ENCODE data around the gene PEMT.

The PEMT gene

GRCh38 chr17:17505151-17505550 lies 86.4 kb downstream of the PEMT start:
- no peak for DNase-seq (ENCODE audit: low read depth)
- no peak for TF ChIP-seq CTCF (conservative IDR thresholded peaks at IDR 0.05; ENCODE audit: low read depth, low read length)
- no peak overlapping the region for H3K4me3 ChIP-seq (ENCODE audit: low read depth, low read length)

GRCh38 chr17:17504341-17505140 lies 87.0 kb downstream of the PEMT start:
- DNase-seq (ENCODE audit: low read depth), result no peak
- H3K4me3 ChIP-seq (ENCODE audit: low read depth, low read length), result no peak overlapping the region
- TF ChIP-seq CTCF (conservative IDR thresholded peaks at IDR 0.05; ENCODE audit: low read depth, low read length), result no peak

DNA sequence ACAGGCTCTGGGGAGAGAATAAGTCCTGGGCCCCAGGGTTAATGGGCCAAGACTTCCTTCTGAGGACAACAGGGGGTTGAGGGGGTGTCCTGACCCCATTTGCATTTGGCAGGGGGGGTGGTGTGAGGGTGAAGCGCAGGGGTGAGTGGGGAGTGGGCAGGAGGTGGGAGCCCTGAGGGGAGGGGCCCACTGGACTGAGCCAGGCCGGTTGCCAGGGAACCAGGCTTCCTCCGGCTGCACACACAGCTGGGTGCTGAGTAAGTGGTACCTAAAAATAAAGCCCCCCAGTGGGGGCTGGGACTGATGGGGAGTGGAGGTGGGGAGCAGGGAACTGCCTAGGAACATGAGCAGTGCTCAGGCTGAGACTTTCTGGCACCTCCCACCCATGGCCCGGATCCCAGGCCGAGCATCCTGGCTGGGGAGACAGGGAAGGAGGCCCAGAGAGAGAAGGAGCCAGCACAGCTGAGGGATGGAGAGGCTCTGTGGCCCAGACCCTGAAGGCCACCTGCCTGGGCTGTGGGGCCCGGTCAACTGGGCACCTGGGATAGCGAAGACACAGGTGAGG lies 87.9 kb downstream of the PEMT start:
- TF ChIP-seq CTCF (conservative IDR thresholded peaks at IDR 0.05; ENCODE audit: low read depth, low read length), result no peak
- DNase-seq (ENCODE audit: low read depth), result no peak
- H3K4me3 ChIP-seq (ENCODE audit: low read depth, low read length), result no peak overlapping the region

DNA sequence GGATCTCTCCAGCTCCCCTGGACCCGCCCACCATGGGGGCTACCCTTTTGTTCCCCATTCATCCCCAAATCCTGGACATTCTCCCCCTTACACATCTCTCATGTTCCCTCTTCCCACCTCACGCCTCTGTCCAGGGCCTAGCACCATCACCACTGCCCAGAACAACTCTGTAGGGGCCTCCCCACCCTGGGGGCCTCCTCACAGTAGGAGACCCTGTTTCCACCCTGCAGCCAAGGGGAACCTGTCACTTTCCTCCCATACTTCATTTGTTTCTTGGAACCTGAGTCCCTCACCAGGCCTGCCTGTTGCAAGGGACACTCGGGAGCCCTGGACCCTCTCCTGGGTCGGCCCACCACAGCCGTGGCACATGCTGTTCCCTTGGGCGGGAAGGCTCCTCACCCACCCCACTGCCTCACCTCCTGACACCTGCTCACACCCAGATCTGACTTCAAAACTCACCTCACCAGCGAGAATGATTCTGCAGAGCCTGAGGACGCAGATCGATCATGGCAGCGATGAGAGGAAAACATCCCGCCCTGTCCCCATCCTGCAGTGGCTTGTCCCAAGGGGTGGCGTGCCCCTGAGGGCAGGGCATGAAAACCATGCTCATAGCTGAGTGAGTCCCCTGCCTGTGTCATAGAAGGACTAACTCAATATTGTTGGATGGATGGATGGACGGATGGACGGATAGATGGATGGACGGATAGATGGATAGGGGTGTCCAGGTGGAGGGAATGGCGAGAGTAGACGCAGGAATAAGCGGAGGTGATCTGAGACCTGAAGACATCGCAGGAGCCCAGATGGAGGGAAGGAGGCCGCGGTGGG lies 88.6 kb downstream of the PEMT start:
- no peak for TF ChIP-seq CTCF (conservative IDR thresholded peaks at IDR 0.05; ENCODE audit: low read depth, low read length)
- H3K4me3 ChIP-seq (ENCODE audit: low read depth, low read length), result no peak overlapping the region
- no peak for DNase-seq (ENCODE audit: low read depth)

DNA sequence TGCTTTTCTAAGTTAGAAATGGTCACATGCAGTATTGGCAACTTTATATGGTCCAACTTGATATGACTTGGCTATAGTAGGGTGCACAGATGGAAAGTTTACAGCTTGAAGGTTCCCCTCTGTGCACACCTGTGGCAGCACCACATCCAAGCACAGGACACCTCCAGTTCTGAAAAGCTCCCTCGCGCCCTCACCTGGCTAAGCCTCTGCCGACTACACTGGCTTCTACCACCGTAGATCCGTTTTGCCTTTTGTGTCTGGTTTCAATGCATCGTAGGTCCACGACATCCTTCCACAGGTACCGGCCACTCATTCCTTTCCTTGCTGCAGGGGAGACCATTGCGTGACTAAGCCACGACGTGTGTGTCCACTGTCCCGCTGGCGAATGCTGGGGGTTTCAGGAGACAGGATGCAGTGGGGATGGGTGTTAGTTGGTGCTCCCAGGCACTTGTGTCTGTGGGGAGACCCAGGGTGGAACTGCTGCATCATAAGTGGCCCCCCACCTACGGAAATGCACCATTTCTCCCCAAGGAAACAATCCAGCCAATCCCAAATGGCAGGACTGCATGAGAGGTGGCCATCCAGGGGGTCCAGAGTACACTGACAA lies 90.4 kb downstream of the PEMT start:
- TF ChIP-seq CTCF (conservative IDR thresholded peaks at IDR 0.05; ENCODE audit: low read depth, low read length), result no peak
- no peak for DNase-seq (ENCODE audit: low read depth)

GRCh38 chr17:17499402-17500145 lies 91.9 kb downstream of the PEMT start:
- DNase-seq (ENCODE audit: low read depth), result no peak
- TF ChIP-seq CTCF (conservative IDR thresholded peaks at IDR 0.05; ENCODE audit: low read depth, low read length), result no peak

More for the DNA sequence above, 90.4 kb downstream of the PEMT start:
- H3K4me3 ChIP-seq (ENCODE audit: low read depth, low read length), result no peak overlapping the region

More at GRCh38 chr17:17499402-17500145, 91.9 kb downstream of the PEMT start:
- no peak overlapping the region for H3K4me3 ChIP-seq (ENCODE audit: low read depth, low read length)
